Heart right ventricle (tissue), 16 donors: ENCODE measurements around the gene OTULIN. TPM values are rescaled to one million over a fixed set of nuclear protein-coding genes. Genes with fewer than 3 reads are reported as not detected.
A peak's percentile ranks its signal among the peaks of the same experiment; 100 is the strongest.

Experiments
- ATAC-seq, 8 donors: fragments of 200-7000 bp; cut with Tn5 transposase; one replicate each; pipeline ENCODE4 v1.9.1; 2020; ENCODE audit warnings: mild to moderate bottlenecking in 8 of 8, moderate library complexity in 8 of 8, moderate number of reproducible peaks in 1 of 8
- DNase-seq, 2 donors: peaks; one replicate each; pipeline ENCODE4 v3.0.0-alpha.2; 2020
- H3K27ac ChIP-seq, 10 donors: fragments of 200-600 bp; sonication (generic) in 2 of 10; one replicate each; pipeline versions ENCODE4 v1.5.0 to v1.8.0; 2020 to 2022; ENCODE audit warnings: mild to moderate bottlenecking in 3 of 10
- H3K27me3 ChIP-seq, 7 donors: fragments of 200-600 bp; one replicate each; pipeline ENCODE4 v1.8.0; 2021 to 2022; ENCODE audit warnings: mild to moderate bottlenecking in 2 of 7
- H3K36me3 ChIP-seq, 9 donors: fragments of 200-600 bp; sonication (generic) in 1 of 9; one replicate each; pipeline versions ENCODE4 v1.5.0 to v1.8.0; 2020 to 2022; ENCODE audit warnings: mild to moderate bottlenecking in 2 of 9
- H3K4me1 ChIP-seq, 9 donors: fragments of 200-600 bp; sonication (generic) in 1 of 9; one replicate each; pipeline versions ENCODE4 v1.5.0 to v1.8.0; 2020 to 2022; ENCODE audit warnings: mild to moderate bottlenecking in 4 of 9
- H3K4me3 ChIP-seq, 10 donors: fragments of 200-600 bp; sonication (generic) in 2 of 10; one replicate each; pipeline versions ENCODE4 v1.5.0 to v1.8.0; 2020 to 2022; ENCODE audit warnings: mild to moderate bottlenecking in 7 of 10, moderate library complexity in 2 of 10
- H3K9me3 ChIP-seq, 11 donors: fragments of 200-600 bp in 10 of 11; sonication (generic) in 2 of 11; one replicate each; pipeline versions ENCODE4 v1.5.0 to v1.8.0; 2013 to 2022; ENCODE audit warnings: mild to moderate bottlenecking in 2 of 11, control low read depth in 1 of 11, moderate library complexity in 1 of 11
- CTCF ChIP-seq, 9 donors: fragments of 200-600 bp; sonication (generic) in 2 of 9; IDR thresholded peaks; one replicate each; pipeline versions ENCODE4 v1.5.0 to v1.8.0; 2021 to 2022; ENCODE audit warnings: antibody characterized with exemption in 9 of 9, mild to moderate bottlenecking in 5 of 9, moderate library complexity in 1 of 9
- WGBS, 2 donors: extraction: QIAGEN DNeasy Blood & Tissue Kit; methylation state at CpG; one replicate each; pipeline ENCODE4 v1.1.7; 2013; ENCODE audit warnings: inconsistent platforms in 1 of 2; 5-methylcytosine and 5-hydroxymethylcytosine counted together
- intact Hi-C, 10 donors: fragments of 100-400 bp; cut with DNase I; formaldehyde crosslinking; loops; one replicate each; pipeline versions ENCODE4 v1.11.1 to v1.14.2; 2022
- polyA plus RNA-seq, 2 donors: library from polyadenylated mRNA; stranded (reverse); fragments of 200-250 nt; gene quantifications; one replicate each; pipeline ENCODE4 v1.2.3, GENCODE V29; 2013
- total RNA-seq, 10 donors: library from RNA; stranded (reverse); fragmentation: NEBNext Ultra II Directional in 3 of 10; extraction: Animal tissue kit (Norgen Biotek cat#: 25700) in 3 of 10; gene quantifications; one replicate each; pipeline versions ENCODE4 v1.2.1 to v1.2.4, GENCODE V29; 2021 to 2023
- donor health status: Arrhythmogenic right ventricular cardiomyopathy.
- donor health status: ischemic (EF 13 %, LVEDD 7.1; RV severe dilation, severe dysfunction).
- donor health status: healthy with polysubstance abuse.
- donor health status: DM: no; HTN: yes; CAD: no.
- donor health status: DM: no; HTN: no; CAD: no.
- donor health status: ischemic (EF 25% LVEDD 6.9; RV normal size, moderate dysfunction).
- donor health status: ischemic (EF 25% LVEDD 5.7; RV mildly dilated, moderate dysfunction).
- donor health status: healthy.
- donor health status: DM: yes; HTN: yes; CAD: no.
- donor health status: Ischemic cardiomyopathy.
- donor health status: ischemic (EF 35%, LVEDD 5.7; RV mildly dilated, moderate dysfunction).
- donor health status: nonischemic (EF 11% LVEDD 7.7; RV severe dilation, severe dysfunction).
- donor health status: DM: yes; HTN: yes; CAD: no.
- donor health status: PGD.
- donor health status: ischemic (EF 29% LVEDD 5.4; RV normal size, mild dysfunction).
- donor health status: nonischemic (EF 23%, LVEDD 6.1; RV moderate dilation, normal function).

Gene OTULIN
- total and polyA plus RNA-seq, 12 donors: 4.4 to 35.1 (median 24.6) TPM

GRCh38 chr5:14685757-14686156, 21.2 kb downstream of the OTULIN start:
- ATAC-seq: peak; percentile 16 to 43 (median 38)

GRCh38 chr5:14686517-14686916, 22.0 kb downstream of the OTULIN start:
- peaks cover 0 to 59% (median 20%) of the 10 kb centered on the region in 9 donors for H3K4me1 ChIP-seq
- peaks cover 0 to 10% (median 3%) of the 10 kb centered on the region in 11 donors for H3K9me3 ChIP-seq
- no peak for TF ChIP-seq CTCF (IDR thresholded peaks at IDR 0.05)
- intact Hi-C loops: loop anchor here in 8 of 10 donors (5.0 to 10.0 kb wide), 5 partner anchors 41 to 328 kb away; no protein-coding TSS in a partner anchor
- ATAC-seq (no peak), DNase-seq (no peak)
- no peaks in the 10 kb centered on the region for H3K27me3 ChIP-seq
- H3K4me3 ChIP-seq: no peak overlapping the region
- H3K27ac ChIP-seq: peak overlapping the region in 6 of 10 donors; percentile 18 to 87 (median 60)
- peaks cover 0 to 96% (median 40%) of the 10 kb centered on the region in 9 donors for H3K36me3 ChIP-seq

More at GRCh38 chr5:14685757-14686156, 21.2 kb downstream of the OTULIN start:
- peak overlapping the region in 7 of 10 donors; percentile 33 to 87 (median 70) for H3K27ac ChIP-seq
- WGBS, 2 donors: 41 to 44% methylated on average over 6 of the region's 6 CpGs
- H3K9me3 ChIP-seq: peaks cover 0 to 9% (median 3%) of the 10 kb centered on the region in 11 donors
- H3K4me3 ChIP-seq: no peak overlapping the region
- intact Hi-C loops: loop anchor here in 8 of 10 donors (5.0 to 10.0 kb wide), 5 partner anchors 42 to 329 kb away; no protein-coding TSS in a partner anchor
- no peaks in the 10 kb centered on the region for H3K27me3 ChIP-seq
- peak in 1 of 2 donors; percentile 41 for DNase-seq
- H3K36me3 ChIP-seq: peaks cover 0 to 96% (median 36%) of the 10 kb centered on the region in 9 donors
- peak in 8 of 9 donors; percentile 30 to 75 (median 68) for TF ChIP-seq CTCF (IDR thresholded peaks at IDR 0.05)
- H3K4me1 ChIP-seq: peaks cover 0 to 66% (median 20%) of the 10 kb centered on the region in 9 donors

- WGBS, 2 donors: 30 to 44% methylated on average over 4 of the region's 4 CpGs
- intact Hi-C loops: loop anchor here in 8 of 10 donors (5.0 to 10.0 kb wide), 5 partner anchors 40 to 328 kb away; no protein-coding TSS in a partner anchor
- Histone ChIP-seq H3K27ac (peak overlapping the region in 4 of 10 donors; percentile 47 to 87 (median 74)), H3K4me3 (no peak overlapping the region), H3K9me3 (peaks cover 0 to 10% (median 3%) of the 10 kb centered on the region in 11 donors), H3K36me3 (peaks cover 0 to 96% (median 37%) of the 10 kb centered on the region in 9 donors), H3K27me3 (no peaks in the 10 kb centered on the region), H3K4me1 (peaks cover 0 to 53% (median 20%) of the 10 kb centered on the region in 9 donors)
- DNase-seq (peak in 1 of 2 donors; percentile 48), ATAC-seq (peak in 6 of 8 donors; percentile 65 to 81 (median 73))
- TF ChIP-seq CTCF (IDR thresholded peaks at IDR 0.05): peak in 3 of 9 donors; percentile 26 to 32 (median 31)
Observed at GRCh38 chr5:14687023-14687665, 22.6 kb downstream of the OTULIN start.

GRCh38 chr5:14693070-14693469, 28.6 kb downstream of the OTULIN start:
- intact Hi-C loops: no loop called here
- ATAC-seq: no peak
- Histone ChIP-seq H3K4me1 (peaks cover 0 to 11% (median 6%) of the 10 kb centered on the region in 9 donors), H3K36me3 (peaks cover 0 to 100% (median 49%) of the 10 kb centered on the region in 9 donors), H3K9me3 (peaks cover 0 to 10% (median 3%) of the 10 kb centered on the region in 11 donors), H3K27me3 (no peaks in the 10 kb centered on the region), H3K4me3 (no peak overlapping the region), H3K27ac (no peak overlapping the region)
- TF ChIP-seq CTCF (IDR thresholded peaks at IDR 0.05): no peak
- 97 to 98% methylated on average over 5 of the region's 5 CpGs for WGBS, 2 donors
- DNase-seq: no peak
